ENCODE data around the gene ZWILCH.

GRCh38 chr15:66586155-66586976 is 81.2 kb downstream of the ZWILCH start:
- no peak for TF ChIP-seq POLR2A (IDR thresholded peaks at IDR 0.05)
- TF ChIP-seq CTCF (IDR thresholded peaks at IDR 0.05 in 8 of 11, conservative IDR thresholded peaks at IDR 0.05 in 3 of 11) = no peak
- no peak for TF ChIP-seq POLR2AphosphoS5 (IDR thresholded peaks at IDR 0.05)
